ENCODE data around the gene SCGB2A2.

SCGB2A2 gene

GRCh38 chr11:62269654-62270278, at the start of gene SCGB2A2:
SCGB2A2 (plus strand) TSS chr11:62270158; CDS start chr11:62270217, 59 bp downstream.
- H3K4me3 ChIP-seq (replicated peaks; ENCODE audit: low read depth, low read length): no peak within 1 kb of the TSS
- DNase-seq (ENCODE audit: extremely low read depth, low read depth): no peak
- TF ChIP-seq CTCF (IDR thresholded peaks at IDR 0.05; ENCODE audit: low read depth, low read length, missing control alignments): no peak

- no peak overlapping the region for H3K4me3 ChIP-seq (replicated peaks; ENCODE audit: low read depth, low read length)
- no peak for TF ChIP-seq CTCF (IDR thresholded peaks at IDR 0.05; ENCODE audit: low read depth, low read length, missing control alignments)
- no peak for DNase-seq (ENCODE audit: extremely low read depth, low read depth)
Measured at GRCh38 chr11:62221498-62221897, 48.5 kb upstream of the SCGB2A2 start.

GRCh38 chr11:62223095-62223494, 46.9 kb upstream of the SCGB2A2 start:
- no peak for TF ChIP-seq CTCF (IDR thresholded peaks at IDR 0.05; ENCODE audit: low read depth, low read length, missing control alignments)
- H3K4me3 ChIP-seq (replicated peaks; ENCODE audit: low read depth, low read length): no peak overlapping the region
- DNase-seq (ENCODE audit: extremely low read depth, low read depth): peak; percentile 39

GRCh38 chr11:62233730-62234129, 36.2 kb upstream of the SCGB2A2 start:
- peak; percentile 4 for TF ChIP-seq CTCF (IDR thresholded peaks at IDR 0.05; ENCODE audit: low read depth, low read length, missing control alignments)
- no peak for DNase-seq (ENCODE audit: extremely low read depth, low read depth)
- H3K4me3 ChIP-seq (replicated peaks; ENCODE audit: low read depth, low read length): no peak overlapping the region

GRCh38 chr11:62236187-62236586, 33.8 kb upstream of the SCGB2A2 start:
- no peak for TF ChIP-seq CTCF (IDR thresholded peaks at IDR 0.05; ENCODE audit: low read depth, low read length, missing control alignments)
- no peak for DNase-seq (ENCODE audit: extremely low read depth, low read depth)

GRCh38 chr11:62237499-62237898, 32.5 kb upstream of the SCGB2A2 start:
- no peak for TF ChIP-seq CTCF (IDR thresholded peaks at IDR 0.05; ENCODE audit: low read depth, low read length, missing control alignments)
- no peak for DNase-seq (ENCODE audit: extremely low read depth, low read depth)
- H3K4me3 ChIP-seq (replicated peaks; ENCODE audit: low read depth, low read length): no peak overlapping the region

More at GRCh38 chr11:62236187-62236586, 33.8 kb upstream of the SCGB2A2 start:
- H3K4me3 ChIP-seq (replicated peaks; ENCODE audit: low read depth, low read length): no peak overlapping the region

- DNase-seq (ENCODE audit: extremely low read depth, low read depth): no peak
- no peak overlapping the region for H3K4me3 ChIP-seq (replicated peaks; ENCODE audit: low read depth, low read length)
- TF ChIP-seq CTCF (IDR thresholded peaks at IDR 0.05; ENCODE audit: low read depth, low read length, missing control alignments): no peak
Measured at GRCh38 chr11:62238151-62238550, 31.8 kb upstream of the SCGB2A2 start.
